SK-N-SH treated with all-trans-retinoic acid at 6 μM for 48 hours (cell line): Measurements from ENCODE around the gene MX2.
"Not testable (repeated sequence)": the region's sequence is repeated elsewhere in the genome, so short reads cannot be mapped to it uniquely, and the experiment has no call there.

Source experiments
- ATAC-seq: fragments of 200-7000 bp; cut with Tn5 transposase; 3 replicates; pipeline ENCODE4 v1.9.1; 2020; ENCODE audit warnings: mild to moderate bottlenecking, moderate library complexity
- ARNTL ChIP-seq: fragments of 450-650 bp; formaldehyde crosslinking; IDR thresholded peaks from 2 replicates; pipeline ENCODE4 v1.5.0; 2020; ENCODE audit warnings: low read depth, mild to moderate bottlenecking, moderate library complexity, borderline replicate concordance
- BACH2 ChIP-seq: fragments of 250-450 bp; sonication (Bioruptor Pico); IDR thresholded peaks from 2 replicates; pipeline ENCODE4 v1.9.0; 2021; ENCODE audit warnings: mild to moderate bottlenecking, borderline replicate concordance
- CSDC2 ChIP-seq: fragments of 250-450 bp; sonication (Bioruptor Pico); IDR thresholded peaks from 2 replicates; pipeline ENCODE4 v1.5.0; 2020; ENCODE audit warnings: mild to moderate bottlenecking, moderate library complexity
- ESRRG ChIP-seq: fragments of 250-450 bp; sonication (Bioruptor Pico); IDR thresholded peaks from 2 replicates; pipeline ENCODE4 v1.6.1; 2021; ENCODE audit warnings: mild to moderate bottlenecking
- GLIS3 ChIP-seq: fragments of 250-450 bp; sonication (Bioruptor Pico); IDR thresholded peaks from 2 replicates; pipeline ENCODE4 v1.5.0; 2020; ENCODE audit warnings: mild to moderate bottlenecking, moderate library complexity
- ISL1 ChIP-seq: fragments of 250-450 bp; sonication (Bioruptor Pico); IDR thresholded peaks from 2 replicates; pipeline ENCODE4 v2.1.2; 2022; ENCODE audit warnings: mild to moderate bottlenecking, moderate library complexity
- PPARA ChIP-seq: fragments of 250-450 bp; sonication (Bioruptor Pico); IDR thresholded peaks from 2 replicates; pipeline ENCODE4 v1.5.0; 2020; ENCODE audit warnings: mild to moderate bottlenecking, borderline replicate concordance
- RARB ChIP-seq: fragments of 250-450 bp; sonication (Bioruptor Pico); IDR thresholded peaks from 2 replicates; pipeline ENCODE4 v1.8.0; 2021; ENCODE audit warnings: mild to moderate bottlenecking, moderate library complexity
- SNAI2 ChIP-seq: fragments of 250-450 bp; sonication (Bioruptor Pico); IDR thresholded peaks from 2 replicates; pipeline ENCODE4 v1.5.0; 2020; ENCODE audit warnings: mild to moderate bottlenecking, moderate library complexity
- TCF4 ChIP-seq: fragments of 250-450 bp; sonication (Bioruptor Pico); IDR thresholded peaks from 2 replicates; pipeline ENCODE4 v1.8.0; 2021; ENCODE audit warnings: mild to moderate bottlenecking, moderate library complexity, borderline replicate concordance
- TOX ChIP-seq: fragments of 250-450 bp; sonication (Bioruptor Pico); IDR thresholded peaks from 2 replicates; pipeline ENCODE4 v1.8.0; 2021; ENCODE audit warnings: mild to moderate bottlenecking, moderate library complexity, borderline replicate concordance
- ZC3H10 ChIP-seq: fragments of 250-450 bp; sonication (Bioruptor Pico); IDR thresholded peaks from 2 replicates; pipeline ENCODE4 v1.5.1; 2021; ENCODE audit warnings: mild to moderate bottlenecking, moderate library complexity
- ZFP30 ChIP-seq: fragments of 450-650 bp; formaldehyde crosslinking; IDR thresholded peaks from 2 replicates; pipeline ENCODE4 v1.5.0; 2022; ENCODE audit warnings: mild to moderate bottlenecking, moderate library complexity
- ZNF565 ChIP-seq: fragments of 450-650 bp; formaldehyde crosslinking; conservative IDR thresholded peaks from 2 replicates; pipeline ENCODE4 v1.5.0; 2020; ENCODE audit warnings: low read depth, mild to moderate bottlenecking, moderate library complexity
- TF ChIP-seq, protein P1 (sequence below): fragments of 250-450 bp; sonication (Bioruptor Pico); IDR thresholded peaks from 2 replicates; pipeline ENCODE4 v1.8.0; 2020; ENCODE audit warnings: mild to moderate bottlenecking, moderate library complexity, borderline replicate concordance
- TF ChIP-seq, protein P2 (sequence below): fragments of 250-450 bp; sonication (Bioruptor Pico); IDR thresholded peaks from 2 replicates; pipeline ENCODE4 v1.5.0; 2020; ENCODE audit warnings: mild to moderate bottlenecking, moderate library complexity
- TF ChIP-seq, protein P3 (sequence below): fragments of 250-450 bp; sonication (Bioruptor Pico); IDR thresholded peaks from 2 replicates; pipeline ENCODE4 v1.5.1; 2020; ENCODE audit warnings: low read depth, mild to moderate bottlenecking, moderate library complexity
- TF ChIP-seq, protein P4 (sequence below): fragments of 250-450 bp; sonication (Bioruptor Pico); IDR thresholded peaks from 2 replicates; pipeline ENCODE4 v1.5.1; 2021; ENCODE audit warnings: mild to moderate bottlenecking, moderate library complexity

MX2 gene

DNA sequence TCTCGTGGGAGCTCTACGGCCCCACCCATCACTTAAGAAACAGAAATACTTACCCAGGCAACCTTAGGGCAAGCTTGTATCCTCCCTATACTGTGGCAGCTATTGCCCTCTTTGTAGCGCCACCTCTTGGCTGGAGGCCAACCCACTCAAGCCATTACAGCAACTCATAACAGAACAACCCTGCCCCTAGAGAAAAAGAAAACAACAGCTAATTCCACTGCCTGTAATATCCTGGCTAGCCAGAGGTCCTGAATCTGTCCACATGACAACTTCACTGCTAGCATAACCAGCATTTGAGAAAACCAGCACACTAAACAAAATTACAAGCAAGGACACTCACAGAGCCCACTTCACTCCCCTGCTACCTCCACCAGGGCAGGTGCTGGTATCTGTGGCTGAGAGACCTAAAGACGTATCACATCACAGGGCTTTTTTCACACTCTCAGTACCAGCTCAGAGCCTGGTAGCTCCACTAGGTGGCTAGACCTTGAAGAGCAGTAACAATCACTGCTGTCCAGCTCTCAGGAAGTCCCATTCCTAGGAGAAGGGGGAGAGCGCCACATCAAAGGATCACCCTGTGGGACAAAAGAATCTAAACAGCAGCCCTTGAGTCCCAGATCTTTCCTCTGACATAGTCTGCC is 49.7 kb downstream of the MX2 start (continued):
- TF ChIP-seq, protein P1, sequence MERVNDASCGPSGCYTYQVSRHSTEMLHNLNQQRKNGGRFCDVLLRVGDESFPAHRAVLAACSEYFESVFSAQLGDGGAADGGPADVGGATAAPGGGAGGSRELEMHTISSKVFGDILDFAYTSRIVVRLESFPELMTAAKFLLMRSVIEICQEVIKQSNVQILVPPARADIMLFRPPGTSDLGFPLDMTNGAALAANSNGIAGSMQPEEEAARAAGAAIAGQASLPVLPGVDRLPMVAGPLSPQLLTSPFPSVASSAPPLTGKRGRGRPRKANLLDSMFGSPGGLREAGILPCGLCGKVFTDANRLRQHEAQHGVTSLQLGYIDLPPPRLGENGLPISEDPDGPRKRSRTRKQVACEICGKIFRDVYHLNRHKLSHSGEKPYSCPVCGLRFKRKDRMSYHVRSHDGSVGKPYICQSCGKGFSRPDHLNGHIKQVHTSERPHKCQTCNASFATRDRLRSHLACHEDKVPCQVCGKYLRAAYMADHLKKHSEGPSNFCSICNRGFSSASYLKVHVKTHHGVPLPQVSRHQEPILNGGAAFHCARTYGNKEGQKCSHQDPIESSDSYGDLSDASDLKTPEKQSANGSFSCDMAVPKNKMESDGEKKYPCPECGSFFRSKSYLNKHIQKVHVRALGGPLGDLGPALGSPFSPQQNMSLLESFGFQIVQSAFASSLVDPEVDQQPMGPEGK (CRISPR knock-in tag), result no peak
- TF ChIP-seq RARB (CRISPR knock-in tag), result no peak
- TF ChIP-seq ZFP30, result no peak
- no peak for TF ChIP-seq ARNTL (CRISPR knock-in tag)
- TF ChIP-seq ISL1, result no peak
- no peak for TF ChIP-seq GLIS3 (CRISPR knock-in tag)
- TF ChIP-seq, protein P2, sequence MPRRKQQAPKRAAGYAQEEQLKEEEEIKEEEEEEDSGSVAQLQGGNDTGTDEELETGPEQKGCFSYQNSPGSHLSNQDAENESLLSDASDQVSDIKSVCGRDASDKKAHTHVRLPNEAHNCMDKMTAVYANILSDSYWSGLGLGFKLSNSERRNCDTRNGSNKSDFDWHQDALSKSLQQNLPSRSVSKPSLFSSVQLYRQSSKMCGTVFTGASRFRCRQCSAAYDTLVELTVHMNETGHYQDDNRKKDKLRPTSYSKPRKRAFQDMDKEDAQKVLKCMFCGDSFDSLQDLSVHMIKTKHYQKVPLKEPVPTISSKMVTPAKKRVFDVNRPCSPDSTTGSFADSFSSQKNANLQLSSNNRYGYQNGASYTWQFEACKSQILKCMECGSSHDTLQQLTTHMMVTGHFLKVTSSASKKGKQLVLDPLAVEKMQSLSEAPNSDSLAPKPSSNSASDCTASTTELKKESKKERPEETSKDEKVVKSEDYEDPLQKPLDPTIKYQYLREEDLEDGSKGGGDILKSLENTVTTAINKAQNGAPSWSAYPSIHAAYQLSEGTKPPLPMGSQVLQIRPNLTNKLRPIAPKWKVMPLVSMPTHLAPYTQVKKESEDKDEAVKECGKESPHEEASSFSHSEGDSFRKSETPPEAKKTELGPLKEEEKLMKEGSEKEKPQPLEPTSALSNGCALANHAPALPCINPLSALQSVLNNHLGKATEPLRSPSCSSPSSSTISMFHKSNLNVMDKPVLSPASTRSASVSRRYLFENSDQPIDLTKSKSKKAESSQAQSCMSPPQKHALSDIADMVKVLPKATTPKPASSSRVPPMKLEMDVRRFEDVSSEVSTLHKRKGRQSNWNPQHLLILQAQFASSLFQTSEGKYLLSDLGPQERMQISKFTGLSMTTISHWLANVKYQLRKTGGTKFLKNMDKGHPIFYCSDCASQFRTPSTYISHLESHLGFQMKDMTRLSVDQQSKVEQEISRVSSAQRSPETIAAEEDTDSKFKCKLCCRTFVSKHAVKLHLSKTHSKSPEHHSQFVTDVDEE (CRISPR knock-in tag), result no peak
- no peak for TF ChIP-seq TOX
- no peak for TF ChIP-seq CSDC2 (CRISPR knock-in tag)
- TF ChIP-seq BACH2 (CRISPR knock-in tag), result no peak
- TF ChIP-seq, protein P3, sequence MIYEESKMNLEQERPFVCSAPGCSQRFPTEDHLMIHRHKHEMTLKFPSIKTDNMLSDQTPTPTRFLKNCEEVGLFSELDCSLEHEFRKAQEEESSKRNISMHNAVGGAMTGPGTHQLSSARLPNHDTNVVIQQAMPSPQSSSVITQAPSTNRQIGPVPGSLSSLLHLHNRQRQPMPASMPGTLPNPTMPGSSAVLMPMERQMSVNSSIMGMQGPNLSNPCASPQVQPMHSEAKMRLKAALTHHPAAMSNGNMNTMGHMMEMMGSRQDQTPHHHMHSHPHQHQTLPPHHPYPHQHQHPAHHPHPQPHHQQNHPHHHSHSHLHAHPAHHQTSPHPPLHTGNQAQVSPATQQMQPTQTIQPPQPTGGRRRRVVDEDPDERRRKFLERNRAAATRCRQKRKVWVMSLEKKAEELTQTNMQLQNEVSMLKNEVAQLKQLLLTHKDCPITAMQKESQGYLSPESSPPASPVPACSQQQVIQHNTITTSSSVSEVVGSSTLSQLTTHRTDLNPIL (CRISPR knock-in tag), result no peak
- TF ChIP-seq, all 23 proteins: peak for 0

DNA sequence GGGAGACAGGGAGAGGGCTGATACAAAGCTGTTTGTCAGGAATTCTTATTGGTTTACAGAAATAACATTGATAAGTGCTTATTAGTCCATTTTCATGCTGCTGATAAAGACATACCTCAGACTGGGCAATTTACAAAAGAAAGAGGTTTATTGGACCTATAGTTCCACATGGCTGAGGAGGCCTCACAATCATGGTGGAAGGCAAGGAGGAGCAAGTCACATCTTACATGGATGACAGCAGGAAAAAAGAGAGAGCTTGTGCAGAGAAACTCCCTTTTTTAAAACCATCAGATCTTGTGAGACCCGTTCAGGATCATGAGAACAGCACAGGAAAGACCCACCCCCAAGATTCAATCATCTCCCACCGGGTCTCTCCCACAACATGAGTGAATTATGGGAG is 55.7 kb downstream of the MX2 start:
- not testable (repeated sequence) for ATAC-seq

DNA sequence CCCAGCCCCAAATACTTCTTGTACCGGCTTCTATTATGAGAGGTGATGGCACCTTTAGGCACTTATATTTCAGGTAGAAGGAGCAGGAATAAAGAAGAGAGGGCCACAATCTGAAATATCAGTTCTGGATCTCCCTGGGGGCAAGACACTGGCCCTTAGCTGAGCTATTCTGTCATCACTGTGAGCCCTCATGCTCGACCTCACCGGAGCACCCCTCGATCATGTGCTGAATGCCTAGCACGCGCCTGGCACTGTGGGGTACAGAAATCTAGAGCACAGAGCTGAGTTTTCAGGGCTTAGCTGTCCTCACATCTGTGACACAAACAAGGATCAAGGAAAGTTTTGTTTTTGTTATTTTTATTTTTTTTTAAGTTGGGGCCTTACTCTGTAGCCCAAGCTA is 56.6 kb downstream of the MX2 start:
- ATAC-seq, result no peak
- TF ChIP-seq ISL1 (no peak), TCF4 (no peak), ARNTL (CRISPR knock-in tag) (no peak), RARB (CRISPR knock-in tag) (no peak), GLIS3 (CRISPR knock-in tag) (no peak), CSDC2 (CRISPR knock-in tag) (no peak), ZNF565 (CRISPR knock-in tag) (no peak), ZC3H10 (CRISPR knock-in tag) (no peak), SNAI2 (CRISPR knock-in tag) (no peak)
- TF ChIP-seq, protein P2 (CRISPR knock-in tag), result no peak
- TF ChIP-seq, protein P3 (CRISPR knock-in tag), result no peak

DNA sequence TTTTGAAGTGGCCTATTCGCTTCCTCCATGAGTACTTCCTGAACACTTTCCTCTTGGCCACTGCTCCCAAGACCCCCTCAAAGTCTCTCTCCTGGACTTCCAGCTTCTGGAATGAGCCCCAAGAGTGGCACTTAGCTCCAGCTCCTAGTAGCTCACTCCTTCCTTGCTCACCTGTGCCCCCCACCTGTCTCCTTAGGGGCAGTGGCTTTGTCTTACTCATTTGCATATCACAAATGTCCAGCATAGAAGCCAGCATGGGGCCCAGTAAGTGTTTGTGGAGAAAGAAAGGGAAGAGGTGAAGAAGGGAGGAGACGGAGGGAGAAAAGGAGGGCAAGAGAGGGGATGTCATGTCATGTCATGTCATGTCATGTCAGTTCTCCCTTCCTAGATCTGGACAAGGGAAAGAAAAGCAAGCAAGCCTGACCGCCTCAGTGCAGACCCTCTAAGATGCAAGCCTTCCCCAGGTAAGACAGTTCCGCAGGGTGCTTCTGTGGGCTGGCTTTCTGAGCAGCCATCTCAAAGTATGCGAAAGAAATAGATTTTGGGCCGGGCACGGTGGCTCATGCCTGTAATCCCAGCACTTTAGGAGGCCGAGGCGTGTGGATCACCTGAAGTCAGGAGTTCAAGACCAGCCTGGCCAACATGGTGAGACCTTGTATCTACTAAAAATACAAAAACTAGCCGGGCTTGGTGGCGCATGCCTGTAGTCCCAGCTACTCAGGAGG is 57.3 kb downstream of the MX2 start:
- no peak for ATAC-seq
- TF ChIP-seq ZNF565 (CRISPR knock-in tag) (no peak), SNAI2 (CRISPR knock-in tag) (no peak), ZFP30 (no peak), ESRRG (CRISPR knock-in tag) (no peak), TOX (no peak), ISL1 (no peak), PPARA (CRISPR knock-in tag) (no peak), BACH2 (CRISPR knock-in tag) (no peak)
- TF ChIP-seq, protein P4, sequence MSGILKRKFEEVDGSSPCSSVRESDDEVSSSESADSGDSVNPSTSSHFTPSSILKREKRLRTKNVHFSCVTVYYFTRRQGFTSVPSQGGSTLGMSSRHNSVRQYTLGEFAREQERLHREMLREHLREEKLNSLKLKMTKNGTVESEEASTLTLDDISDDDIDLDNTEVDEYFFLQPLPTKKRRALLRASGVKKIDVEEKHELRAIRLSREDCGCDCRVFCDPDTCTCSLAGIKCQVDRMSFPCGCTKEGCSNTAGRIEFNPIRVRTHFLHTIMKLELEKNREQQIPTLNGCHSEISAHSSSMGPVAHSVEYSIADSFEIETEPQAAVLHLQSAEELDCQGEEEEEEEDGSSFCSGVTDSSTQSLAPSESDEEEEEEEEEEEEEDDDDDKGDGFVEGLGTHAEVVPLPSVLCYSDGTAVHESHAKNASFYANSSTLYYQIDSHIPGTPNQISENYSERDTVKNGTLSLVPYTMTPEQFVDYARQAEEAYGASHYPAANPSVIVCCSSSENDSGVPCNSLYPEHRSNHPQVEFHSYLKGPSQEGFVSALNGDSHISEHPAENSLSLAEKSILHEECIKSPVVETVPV (CRISPR knock-in tag), result no peak
